Dendritic cell treated with granulocyte-macrophage colony-stimulating factor and Interleukin-4, amounts not matched to agents 40 ng/mL and 50 ng/mL, for 4 days (primary cell): ENCODE results near the gene GPC6.

Experiments used
- H3K27ac Mint-ChIP-seq: one replicate; pipeline ENCODE4 v1.8.0; 2022; ENCODE audit warnings: mild to moderate bottlenecking, mixed read lengths
- H3K27me3 Mint-ChIP-seq: one replicate; pipeline ENCODE4 v1.8.0; 2022; ENCODE audit warnings: mild to moderate bottlenecking, mixed read lengths
- H3K36me3 Mint-ChIP-seq: one replicate; pipeline ENCODE4 v1.8.0; 2022; ENCODE audit warnings: low read depth, mixed read lengths
- H3K4me1 Mint-ChIP-seq: one replicate; pipeline ENCODE4 v1.8.0; 2022; ENCODE audit warnings: low read depth, mixed read lengths
- H3K4me3 Mint-ChIP-seq: one replicate; pipeline ENCODE4 v1.8.0; 2022; ENCODE audit warnings: mild to moderate bottlenecking, moderate library complexity, mixed read lengths
- H3K9me3 Mint-ChIP-seq: one replicate; pipeline ENCODE4 v1.8.0; 2022; ENCODE audit warnings: mixed read lengths
- intact Hi-C: fragments of 100-400 bp; cut with micrococcal nuclease; formaldehyde crosslinking; loops from one replicate; pipeline ENCODE4 v1.15.0; 2022

The GPC6 gene

GRCh38 chr13:93708308-93709075 is 481.9 kb downstream of the GPC6 start:
- Mint-ChIP-seq H3K27me3 (no peaks in the 10 kb centered on the region), H3K9me3 (peaks cover 15% of the 10 kb centered on the region), H3K27ac (no peak overlapping the region), H3K36me3 (no peaks in the 10 kb centered on the region), H3K4me1 (no peaks in the 10 kb centered on the region), H3K4me3 (no peak overlapping the region)
- intact Hi-C loops, result no loop called here

DNA sequence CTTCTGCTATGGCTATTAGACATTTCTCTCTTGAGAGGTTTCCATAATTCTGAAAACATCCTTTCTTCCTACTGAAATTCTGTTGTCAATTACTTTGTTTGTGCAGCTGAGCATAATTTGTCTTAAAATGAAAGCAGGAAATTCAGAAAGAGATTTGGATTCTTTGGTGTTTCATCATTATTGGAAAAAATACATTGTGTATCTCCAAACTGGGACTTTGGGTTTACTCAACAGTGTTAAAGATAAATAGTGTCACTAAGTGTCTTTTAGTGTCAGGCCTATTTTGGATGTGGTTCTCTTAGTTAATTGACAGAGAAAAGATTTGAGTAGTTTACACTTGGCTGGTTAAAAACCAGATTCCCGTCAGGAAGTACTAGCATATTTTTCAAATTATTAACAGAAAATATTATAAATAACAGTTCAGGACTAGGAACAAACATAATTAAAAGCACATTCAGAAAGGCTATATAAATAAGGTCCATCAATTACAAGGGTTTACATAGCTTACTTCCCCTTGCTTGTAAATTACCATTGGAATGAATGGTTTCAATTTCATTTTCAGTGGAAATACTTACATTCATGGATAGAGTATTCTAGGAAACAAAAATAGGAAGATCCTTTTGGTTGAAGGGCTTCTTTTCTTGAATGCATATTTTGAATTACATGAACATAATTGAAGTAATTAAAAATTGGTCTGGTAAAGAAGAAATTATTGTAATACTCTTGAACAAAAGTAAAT is 483.1 kb downstream of the GPC6 start:
- H3K27ac Mint-ChIP-seq, result no peak overlapping the region
- no peaks in the 10 kb centered on the region for H3K36me3 Mint-ChIP-seq
- no peaks in the 10 kb centered on the region for H3K27me3 Mint-ChIP-seq
- peaks cover 27% of the 10 kb centered on the region for H3K9me3 Mint-ChIP-seq
- no peak overlapping the region for H3K4me3 Mint-ChIP-seq
- no peaks in the 10 kb centered on the region for H3K4me1 Mint-ChIP-seq
- intact Hi-C loops, result no loop called here

DNA sequence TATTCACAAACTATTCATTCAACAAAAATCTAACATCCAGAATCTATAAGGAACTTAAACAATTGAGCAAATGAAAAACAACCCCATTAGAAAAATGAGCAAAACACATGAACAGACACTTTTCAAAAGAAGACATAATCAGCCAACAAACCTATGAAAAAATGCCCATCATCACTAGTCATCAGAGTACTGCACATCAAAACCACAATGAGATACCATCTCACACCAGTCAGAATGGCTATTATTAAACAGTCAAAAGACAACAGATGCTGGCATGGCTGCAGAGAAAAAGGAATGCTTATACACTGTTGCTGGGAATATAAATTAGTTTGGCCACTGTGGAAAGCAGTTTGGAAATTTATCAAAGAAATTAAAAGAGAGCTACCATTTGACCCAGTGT is 487.6 kb downstream of the GPC6 start:
- H3K4me3 Mint-ChIP-seq, result no peak overlapping the region
- H3K9me3 Mint-ChIP-seq, result peaks cover 44% of the 10 kb centered on the region
- H3K27ac Mint-ChIP-seq, result no peak overlapping the region
- intact Hi-C loops, result no loop called here
- H3K27me3 Mint-ChIP-seq, result no peaks in the 10 kb centered on the region
- H3K4me1 Mint-ChIP-seq, result no peaks in the 10 kb centered on the region
- no peaks in the 10 kb centered on the region for H3K36me3 Mint-ChIP-seq

- H3K4me1 Mint-ChIP-seq, result no peaks in the 10 kb centered on the region
- H3K9me3 Mint-ChIP-seq, result peaks cover 53% of the 10 kb centered on the region
- no peaks in the 10 kb centered on the region for H3K36me3 Mint-ChIP-seq
- H3K27ac Mint-ChIP-seq, result no peak overlapping the region
- no peaks in the 10 kb centered on the region for H3K27me3 Mint-ChIP-seq
- intact Hi-C loops, result no loop called here
- no peak overlapping the region for H3K4me3 Mint-ChIP-seq
These were observed 489.3 kb downstream of the GPC6 start for GRCh38 chr13:93715866-93716265.

GRCh38 chr13:93716623-93717022 is 490.0 kb downstream of the GPC6 start:
- Mint-ChIP-seq H3K27me3 (no peaks in the 10 kb centered on the region), H3K4me1 (no peaks in the 10 kb centered on the region), H3K27ac (no peak overlapping the region), H3K4me3 (no peak overlapping the region), H3K9me3 (peaks cover 49% of the 10 kb centered on the region), H3K36me3 (no peaks in the 10 kb centered on the region)
- intact Hi-C loops, result no loop called here

- no peaks in the 10 kb centered on the region for H3K4me1 Mint-ChIP-seq
- H3K9me3 Mint-ChIP-seq, result peaks cover 32% of the 10 kb centered on the region
- H3K27me3 Mint-ChIP-seq, result no peaks in the 10 kb centered on the region
- H3K36me3 Mint-ChIP-seq, result no peaks in the 10 kb centered on the region
- H3K27ac Mint-ChIP-seq, result no peak overlapping the region
- no peak overlapping the region for H3K4me3 Mint-ChIP-seq
- intact Hi-C loops, result no loop called here
These were observed 494.9 kb downstream of the GPC6 start for GRCh38 chr13:93721483-93721882.

GRCh38 chr13:93723316-93723715 is 496.7 kb downstream of the GPC6 start:
- intact Hi-C loops, result no loop called here
- Mint-ChIP-seq H3K4me3 (no peak overlapping the region), H3K27me3 (no peaks in the 10 kb centered on the region)

GRCh38 chr13:93724187-93724586 is 497.6 kb downstream of the GPC6 start:
- no peak overlapping the region for H3K27ac Mint-ChIP-seq
- H3K27me3 Mint-ChIP-seq, result no peaks in the 10 kb centered on the region
- no peaks in the 10 kb centered on the region for H3K4me1 Mint-ChIP-seq
- no peak overlapping the region for H3K4me3 Mint-ChIP-seq
- H3K9me3 Mint-ChIP-seq, result peaks cover 31% of the 10 kb centered on the region
- H3K36me3 Mint-ChIP-seq, result no peaks in the 10 kb centered on the region
- intact Hi-C loops, result no loop called here

More at GRCh38 chr13:93723316-93723715, 496.7 kb downstream of the GPC6 start:
- H3K36me3 Mint-ChIP-seq, result no peaks in the 10 kb centered on the region
- H3K9me3 Mint-ChIP-seq, result peaks cover 37% of the 10 kb centered on the region
- no peaks in the 10 kb centered on the region for H3K4me1 Mint-ChIP-seq
- no peak overlapping the region for H3K27ac Mint-ChIP-seq

GRCh38 chr13:93726173-93726957 is 499.8 kb downstream of the GPC6 start:
- H3K4me1 Mint-ChIP-seq, result no peaks in the 10 kb centered on the region
- H3K27me3 Mint-ChIP-seq, result no peaks in the 10 kb centered on the region
- no peak overlapping the region for H3K27ac Mint-ChIP-seq
- peaks cover 35% of the 10 kb centered on the region for H3K9me3 Mint-ChIP-seq
- H3K36me3 Mint-ChIP-seq, result no peaks in the 10 kb centered on the region
- intact Hi-C loops, result no loop called here
- H3K4me3 Mint-ChIP-seq, result no peak overlapping the region

GRCh38 chr13:93727211-93728141 is 500.9 kb downstream of the GPC6 start:
- H3K27ac Mint-ChIP-seq, result no peak overlapping the region
- no peaks in the 10 kb centered on the region for H3K4me1 Mint-ChIP-seq
- no peak overlapping the region for H3K4me3 Mint-ChIP-seq
- H3K36me3 Mint-ChIP-seq, result no peaks in the 10 kb centered on the region
- intact Hi-C loops, result no loop called here
- H3K27me3 Mint-ChIP-seq, result no peaks in the 10 kb centered on the region
- peaks cover 34% of the 10 kb centered on the region for H3K9me3 Mint-ChIP-seq

- Mint-ChIP-seq H3K9me3 (peaks cover 35% of the 10 kb centered on the region), H3K27me3 (no peaks in the 10 kb centered on the region), H3K27ac (no peak overlapping the region), H3K4me3 (no peak overlapping the region), H3K36me3 (no peaks in the 10 kb centered on the region), H3K4me1 (no peaks in the 10 kb centered on the region)
- intact Hi-C loops, result no loop called here
These were observed 502.8 kb downstream of the GPC6 start for GRCh38 chr13:93729383-93729782.

DNA sequence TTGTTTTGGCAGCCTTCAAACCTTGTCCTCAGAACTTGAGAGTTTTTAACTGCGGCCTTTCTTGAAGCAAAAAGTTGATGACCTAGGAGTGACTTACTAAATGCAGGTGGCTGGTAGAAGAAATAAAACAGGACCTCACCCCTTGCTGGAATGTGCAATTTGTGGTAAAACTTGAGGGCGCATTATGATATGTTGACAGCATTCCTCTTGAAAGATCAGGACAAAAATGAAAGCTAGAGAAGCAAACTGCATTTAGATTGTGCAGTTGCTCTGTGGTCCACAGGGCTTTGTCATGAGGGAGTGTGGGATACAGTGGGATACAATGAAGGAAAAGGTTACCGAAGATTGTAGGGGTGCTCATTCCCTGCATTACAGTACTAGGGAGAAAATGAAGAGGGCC is 504.2 kb downstream of the GPC6 start:
- H3K9me3 Mint-ChIP-seq, result peaks cover 35% of the 10 kb centered on the region
- H3K4me1 Mint-ChIP-seq, result no peaks in the 10 kb centered on the region
- H3K36me3 Mint-ChIP-seq, result no peaks in the 10 kb centered on the region
- H3K27ac Mint-ChIP-seq, result no peak overlapping the region
- H3K27me3 Mint-ChIP-seq, result no peaks in the 10 kb centered on the region
- intact Hi-C loops, result no loop called here
- H3K4me3 Mint-ChIP-seq, result no peak overlapping the region

GRCh38 chr13:93732186-93732585 is 505.6 kb downstream of the GPC6 start:
- intact Hi-C loops, result no loop called here
- Mint-ChIP-seq H3K4me3 (no peak overlapping the region), H3K27ac (no peak overlapping the region)

More at GRCh38 chr13:93732186-93732585, 505.6 kb downstream of the GPC6 start:
- no peaks in the 10 kb centered on the region for H3K4me1 Mint-ChIP-seq
- no peaks in the 10 kb centered on the region for H3K36me3 Mint-ChIP-seq
- H3K27me3 Mint-ChIP-seq, result no peaks in the 10 kb centered on the region
- peaks cover 35% of the 10 kb centered on the region for H3K9me3 Mint-ChIP-seq
